Measurements from ENCODE around the gene STAB2. TPM values are rescaled to one million over a fixed set of nuclear protein-coding genes. Genes with fewer than 3 reads are reported as not detected.

The STAB2 gene
- polyA plus RNA-seq, 1 of the 3 experiments (the other 2 are of a cell fraction), result not detected

- Histone ChIP-seq H3K27me3 (ENCODE audit: insufficient read depth) (no peaks in the 10 kb centered on the region), H3K4me1 (ENCODE audit: control insufficient read depth in 1 of 2, insufficient read depth in 2 of 2, low read depth in 1 of 2, low read length in 1 of 2) (no peaks in the 10 kb centered on the region), H3K4me2 (no peak overlapping the region), H3K9ac (no peak overlapping the region), H3K9me2 (no peaks in the 10 kb centered on the region), H4K20me1 (ENCODE audit: insufficient read depth) (no peaks in the 10 kb centered on the region), H3F3A (replicated peaks; ENCODE audit: insufficient read depth) (peaks cover 6% of the 10 kb centered on the region), H3K79me2 (ENCODE audit: insufficient read depth) (no peaks in the 10 kb centered on the region), H3K36me3 (replicated peaks in 1 of 2; ENCODE audit: control insufficient read depth in 1 of 2, insufficient read depth in 2 of 2, low read length in 1 of 2) (peaks cover 11 to 33% of the 10 kb centered on the region in 2 experiments), H2AFZ (ENCODE audit: low read depth) (no peak overlapping the region), H3K9me3 (no peaks in the 10 kb centered on the region), H3K27ac (ENCODE audit: low read depth in 2 of 2, low read length in 1 of 2) (no peak overlapping the region), H3K4me3 (ENCODE audit: low read depth in 2 of 2, low read length in 1 of 2) (no peak overlapping the region)
- no peak for DNase-seq
- TF ChIP-seq POLR2AphosphoS5 (IDR thresholded peaks at IDR 0.05; ENCODE audit: low read depth, low read length), result no peak
- TF ChIP-seq ELF1 (IDR thresholded peaks at IDR 0.05), result no peak
- no peak for TF ChIP-seq RXRA (IDR thresholded peaks at IDR 0.05; ENCODE audit: borderline replicate concordance, low read depth)
- TF ChIP-seq FOSL2 (IDR thresholded peaks at IDR 0.05; ENCODE audit: borderline replicate concordance, low read depth), result no peak
- no peak for TF ChIP-seq TCF12 (IDR thresholded peaks at IDR 0.05)
- TF ChIP-seq RAD21 (IDR thresholded peaks at IDR 0.05; ENCODE audit: low read length), result no peak
- TF ChIP-seq YY1 (IDR thresholded peaks at IDR 0.05; ENCODE audit: low read depth), result no peak
- TF ChIP-seq CHD2 (IDR thresholded peaks at IDR 0.05; ENCODE audit: low read length, partially characterized antibody), result no peak
- no peak for TF ChIP-seq JUND (IDR thresholded peaks at IDR 0.05)
- TF ChIP-seq, protein P1, sequence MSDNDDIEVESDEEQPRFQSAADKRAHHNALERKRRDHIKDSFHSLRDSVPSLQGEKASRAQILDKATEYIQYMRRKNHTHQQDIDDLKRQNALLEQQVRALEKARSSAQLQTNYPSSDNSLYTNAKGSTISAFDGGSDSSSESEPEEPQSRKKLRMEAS (IDR thresholded peaks at IDR 0.05; ENCODE audit: low read depth), result no peak
- TF ChIP-seq GATA2 (CRISPR knock-in tag; IDR thresholded peaks at IDR 0.05), result no peak
- TF ChIP-seq ZBTB33 (IDR thresholded peaks at IDR 0.05; ENCODE audit: borderline replicate concordance, low read depth), result no peak
- 97% methylated on average over 9 of the region's 9 CpGs for WGBS (ENCODE audit: low lambda C conversion rate)
- ChIA-PET CTCF (interaction anchor here (1.4 to 1.6 kb wide), 3 partner anchors 8 to 109 kb away, joined by 3 to 7 read pairs (median 3); no protein-coding TSS in a partner anchor), POLR2A (no interaction called here)
Measured at GRCh38 chr12:103769240-103769945, 182.3 kb downstream of the STAB2 start.

- POLR2A ChIA-PET, result interaction anchor here (0.5 kb wide), 1 partner anchor 77 kb away, joined by 3 read pairs; no protein-coding TSS in a partner anchor
- TF ChIP-seq CTCF (IDR thresholded peaks at IDR 0.05) (peak; percentile 68), RAD21 (IDR thresholded peaks at IDR 0.05; ENCODE audit: low read length) (peak; percentile 70), SIN3A (IDR thresholded peaks at IDR 0.05; ENCODE audit: borderline replicate concordance, low read depth, low read length) (no peak), SMC3 (IDR thresholded peaks at IDR 0.05; ENCODE audit: low read depth, low read length) (peak; percentile 71), PBX3 (IDR thresholded peaks at IDR 0.05) (no peak)
- Histone ChIP-seq H3K9me3 (no peaks in the 10 kb centered on the region), H3K9me2 (no peaks in the 10 kb centered on the region), H3K79me2 (ENCODE audit: insufficient read depth) (no peaks in the 10 kb centered on the region), H3K4me1 (ENCODE audit: control insufficient read depth in 1 of 2, insufficient read depth in 2 of 2, low read depth in 1 of 2, low read length in 1 of 2) (no peaks in the 10 kb centered on the region), H3K4me2 (no peak overlapping the region), H3K27me3 (ENCODE audit: insufficient read depth) (no peaks in the 10 kb centered on the region), H4K20me1 (ENCODE audit: insufficient read depth) (no peaks in the 10 kb centered on the region), H3K36me3 (replicated peaks in 1 of 2; ENCODE audit: control insufficient read depth in 1 of 2, insufficient read depth in 2 of 2, low read length in 1 of 2) (peaks cover 4 to 33% of the 10 kb centered on the region in 2 experiments), H3K4me3 (ENCODE audit: low read depth in 2 of 2, low read length in 1 of 2) (no peak overlapping the region), H3K27ac (ENCODE audit: low read depth in 2 of 2, low read length in 1 of 2) (no peak overlapping the region), H2AFZ (ENCODE audit: low read depth) (no peak overlapping the region), H3F3A (replicated peaks; ENCODE audit: insufficient read depth) (peaks cover 6% of the 10 kb centered on the region), H3K9ac (no peak overlapping the region)
- DNase-seq, result peak; percentile 61
- 80% methylated on average over 1 of the region's 3 CpGs for WGBS (ENCODE audit: low lambda C conversion rate)
- CTCF ChIA-PET, result interaction anchor here (0.7 to 2.2 kb wide), 8 partner anchors 10 to 1650 kb away, joined by 3 to 5 read pairs (median 3); no protein-coding TSS in a partner anchor
Measured at GRCh38 chr12:103771466-103771865, 184.4 kb downstream of the STAB2 start.

Measured in SK-N-SH (cell line).